ENCODE results near the gene GLT8D2. TPM values are rescaled to one million over a fixed set of nuclear protein-coding genes. Genes with fewer than 3 reads are reported as not detected.
A peak's percentile ranks its signal among the peaks of the same experiment; 100 is the strongest.

The GLT8D2 gene
- total RNA-seq, 1 experiment from 2014 or later = not detected

DNA sequence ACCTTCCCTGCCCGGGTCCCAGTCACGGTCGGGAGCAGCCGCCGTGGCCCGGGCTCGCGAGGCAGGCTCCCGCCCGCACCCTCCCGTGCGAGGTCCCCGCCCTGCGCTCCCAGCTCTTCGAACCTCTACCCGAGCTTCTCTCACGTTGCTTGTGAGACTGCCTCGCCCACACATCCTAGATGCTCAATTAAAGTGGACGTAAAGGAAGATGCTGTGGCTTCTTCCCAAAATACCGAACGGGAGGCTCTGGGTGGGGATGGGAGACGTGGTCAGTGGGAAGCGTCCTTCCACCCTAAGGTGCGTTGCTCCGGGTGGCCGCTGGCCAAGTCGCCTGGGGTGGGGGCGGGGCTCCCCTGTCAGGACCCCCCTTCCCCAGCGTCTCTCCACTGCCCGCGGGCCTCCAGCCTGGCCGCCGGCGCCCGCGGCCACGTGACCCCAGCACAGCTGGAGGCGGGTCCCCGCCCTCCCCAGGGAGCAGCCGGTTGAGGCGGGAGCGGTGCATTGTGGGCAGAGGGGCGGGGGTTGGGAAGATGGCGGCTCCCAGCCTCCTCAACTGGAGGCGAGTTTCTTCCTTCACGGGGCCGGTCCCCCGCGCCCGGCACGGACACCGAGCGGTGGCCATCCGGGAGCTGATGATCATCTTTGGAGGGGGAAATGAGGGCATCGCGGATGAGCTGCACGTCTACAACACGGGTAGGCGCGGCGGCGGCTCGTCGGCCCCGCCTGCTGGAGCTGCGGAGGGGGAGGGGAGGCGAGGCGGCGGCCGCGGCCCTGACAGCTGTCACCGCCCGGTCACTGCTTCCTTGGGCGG, 14.2 kb upstream of the GLT8D2 start, which contains the start of gene HCFC2:
Gene HCFC2, plus strand, starts transcription at position 501 of the 811 bp plus-strand sequence. Its CDS starts 30 bp downstream, at position 531.
- DNase-seq (ENCODE audit: low spot score) = peak; percentile 91
- POLR2A ChIA-PET (ENCODE audit: low non-redundant PET) = interaction anchor here (0.6 kb wide), 1 partner anchor 96 kb away, joined by 3 read pairs; no protein-coding TSS in a partner anchor
- H3K36me3 ChIP-seq (ENCODE audit: insufficient read depth, low read length, poor library complexity, severe bottlenecking) = no peaks in the 10 kb centered on the region
- H3K9me3 ChIP-seq (ENCODE audit: low read depth, low read length, poor library complexity, severe bottlenecking) = no peaks in the 10 kb centered on the region
- H3K4me1 ChIP-seq (ENCODE audit: insufficient read depth, low read length, poor library complexity, severe bottlenecking) = no peaks in the 10 kb centered on the region
- no peak for TF ChIP-seq EZH2 (IDR thresholded peaks at IDR 0.05; ENCODE audit: borderline replicate concordance, low read depth, low read length, poor library complexity, severe bottlenecking)
- TF ChIP-seq, protein P1, sequence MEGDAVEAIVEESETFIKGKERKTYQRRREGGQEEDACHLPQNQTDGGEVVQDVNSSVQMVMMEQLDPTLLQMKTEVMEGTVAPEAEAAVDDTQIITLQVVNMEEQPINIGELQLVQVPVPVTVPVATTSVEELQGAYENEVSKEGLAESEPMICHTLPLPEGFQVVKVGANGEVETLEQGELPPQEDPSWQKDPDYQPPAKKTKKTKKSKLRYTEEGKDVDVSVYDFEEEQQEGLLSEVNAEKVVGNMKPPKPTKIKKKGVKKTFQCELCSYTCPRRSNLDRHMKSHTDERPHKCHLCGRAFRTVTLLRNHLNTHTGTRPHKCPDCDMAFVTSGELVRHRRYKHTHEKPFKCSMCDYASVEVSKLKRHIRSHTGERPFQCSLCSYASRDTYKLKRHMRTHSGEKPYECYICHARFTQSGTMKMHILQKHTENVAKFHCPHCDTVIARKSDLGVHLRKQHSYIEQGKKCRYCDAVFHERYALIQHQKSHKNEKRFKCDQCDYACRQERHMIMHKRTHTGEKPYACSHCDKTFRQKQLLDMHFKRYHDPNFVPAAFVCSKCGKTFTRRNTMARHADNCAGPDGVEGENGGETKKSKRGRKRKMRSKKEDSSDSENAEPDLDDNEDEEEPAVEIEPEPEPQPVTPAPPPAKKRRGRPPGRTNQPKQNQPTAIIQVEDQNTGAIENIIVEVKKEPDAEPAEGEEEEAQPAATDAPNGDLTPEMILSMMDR (conservative IDR thresholded peaks at IDR 0.05; ENCODE audit: low read depth, low read length) = no peak
- BruUV-seq (replicated peaks) = no TSS peak
- H3K27ac ChIP-seq (ENCODE audit: low read depth, low read length, poor library complexity, severe bottlenecking) = peak within 1 kb of the TSS; percentile 69
- H3K4me3 ChIP-seq (ENCODE audit: low read depth, low read length, poor library complexity, severe bottlenecking) = peak within 1 kb of the TSS; percentile 85
- no peaks in the 10 kb centered on the region for H3K27me3 ChIP-seq (replicated peaks; ENCODE audit: insufficient read depth, low read depth, low read length, poor library complexity)
- intact Hi-C loops (cut with micrococcal nuclease; ENCODE audit: unreplicated experiment) = no loop called here
- CTCF ChIA-PET = interaction anchor here (0.7 kb wide), 1 partner anchor 10 kb away, joined by 3 read pairs; no protein-coding TSS in a partner anchor

DNA sequence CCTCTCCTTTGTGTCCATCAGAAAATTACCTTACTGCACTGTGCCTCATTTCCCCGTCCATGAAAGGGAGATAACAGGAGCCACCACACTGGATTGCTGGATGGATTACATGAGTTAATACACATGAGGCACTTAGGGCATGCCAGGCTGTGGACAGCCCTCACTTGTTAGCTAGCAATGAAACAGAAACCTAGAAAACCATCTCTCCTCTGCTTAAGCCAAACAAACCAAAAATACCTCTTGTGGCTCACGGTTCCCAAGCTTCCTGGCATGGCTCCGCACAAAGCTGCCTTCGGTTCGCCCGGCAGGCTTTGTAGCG, 13.7 kb upstream of the GLT8D2 start:
- Histone ChIP-seq H3K9me3 (ENCODE audit: low read depth, low read length, poor library complexity, severe bottlenecking) (no peaks in the 10 kb centered on the region), H3K4me1 (ENCODE audit: insufficient read depth, low read length, poor library complexity, severe bottlenecking) (no peaks in the 10 kb centered on the region), H3K4me3 (ENCODE audit: low read depth, low read length, poor library complexity, severe bottlenecking) (peak overlapping the region; percentile 85), H3K27me3 (replicated peaks; ENCODE audit: insufficient read depth, low read depth, low read length, poor library complexity) (no peaks in the 10 kb centered on the region), H3K36me3 (ENCODE audit: insufficient read depth, low read length, poor library complexity, severe bottlenecking) (no peaks in the 10 kb centered on the region), H3K27ac (ENCODE audit: low read depth, low read length, poor library complexity, severe bottlenecking) (peak overlapping the region; percentile 69)
- TF ChIP-seq, protein P1 (conservative IDR thresholded peaks at IDR 0.05; ENCODE audit: low read depth, low read length) = no peak
- no peak for TF ChIP-seq EZH2 (IDR thresholded peaks at IDR 0.05; ENCODE audit: borderline replicate concordance, low read depth, low read length, poor library complexity, severe bottlenecking)
- intact Hi-C loops (cut with micrococcal nuclease; ENCODE audit: unreplicated experiment) = no loop called here
- ChIA-PET CTCF (no interaction called here), POLR2A (ENCODE audit: low non-redundant PET) (no interaction called here)
- BruUV-seq (replicated peaks) = no TSS peak
- DNase-seq (ENCODE audit: low spot score) = no peak

DNA sequence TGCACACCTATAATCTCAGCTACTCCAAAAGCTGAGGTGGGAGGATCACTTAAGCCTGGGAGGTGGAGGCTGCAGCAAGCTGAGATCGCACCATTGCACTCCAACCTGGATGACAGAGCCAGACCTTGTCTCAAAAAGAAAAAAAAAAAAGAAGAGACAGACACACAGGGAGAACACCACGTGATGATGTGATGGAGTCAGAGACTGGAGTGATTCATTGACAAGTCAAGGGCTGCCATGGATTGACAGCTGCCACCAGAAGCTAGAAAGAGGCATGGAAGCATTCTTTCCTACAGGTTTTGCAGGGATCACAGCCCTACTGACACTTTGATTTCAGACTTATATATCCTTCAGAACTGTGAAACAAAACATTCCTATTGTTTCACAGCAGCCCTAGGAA, 10.8 kb upstream of the GLT8D2 start:
- H3K27ac ChIP-seq (ENCODE audit: low read depth, low read length, poor library complexity, severe bottlenecking) = no peak overlapping the region
- ChIA-PET POLR2A (ENCODE audit: low non-redundant PET) (no interaction called here), CTCF (no interaction called here)
- intact Hi-C loops (cut with micrococcal nuclease; ENCODE audit: unreplicated experiment) = no loop called here
- H3K27me3 ChIP-seq (replicated peaks; ENCODE audit: insufficient read depth, low read depth, low read length, poor library complexity) = no peaks in the 10 kb centered on the region
- TF ChIP-seq, protein P1 (conservative IDR thresholded peaks at IDR 0.05; ENCODE audit: low read depth, low read length) = no peak
- no peak for TF ChIP-seq EZH2 (IDR thresholded peaks at IDR 0.05; ENCODE audit: borderline replicate concordance, low read depth, low read length, poor library complexity, severe bottlenecking)
- no TSS peak for BruUV-seq (replicated peaks)
- H3K4me1 ChIP-seq (ENCODE audit: insufficient read depth, low read length, poor library complexity, severe bottlenecking) = no peaks in the 10 kb centered on the region
- H3K4me3 ChIP-seq (ENCODE audit: low read depth, low read length, poor library complexity, severe bottlenecking) = no peak overlapping the region
- no peaks in the 10 kb centered on the region for H3K9me3 ChIP-seq (ENCODE audit: low read depth, low read length, poor library complexity, severe bottlenecking)
- DNase-seq (ENCODE audit: low spot score) = no peak
- H3K36me3 ChIP-seq (ENCODE audit: insufficient read depth, low read length, poor library complexity, severe bottlenecking) = no peaks in the 10 kb centered on the region

Data from A673 (cell line).